H1 (cell line): Measurements from ENCODE around the gene ZNF280B.

Experiments
- CTCF ChIP-seq, 3 experiments: IDR thresholded peaks; 1 replicate in 2 of 3; 2 replicates in 1 of 3; pipeline versions ENCODE4 v1.5.1 to v1.6.1; 2011; ENCODE audit warnings: low read length in 3 of 3, mild to moderate bottlenecking in 3 of 3, inconsistent platforms in 2 of 3, low read depth in 1 of 3, moderate library complexity in 1 of 3; ENCODE audit not compliant: insufficient read depth in 1 of 3; ENCODE audit errors: control extremely low read depth in 1 of 3
- POLR2A ChIP-seq, 2 experiments: IDR thresholded peaks; 1 replicate in 1 of 2; 2 replicates in 1 of 2; pipeline ENCODE4 v1.6.1; 2011; ENCODE audit warnings: low read depth in 2 of 2, low read length in 2 of 2, mild to moderate bottlenecking in 2 of 2; ENCODE audit errors: control extremely low read depth in 1 of 2
- RAD21 ChIP-seq, 2 experiments: IDR thresholded peaks in 1 of 2; conservative IDR thresholded peaks in 1 of 2; 2 replicates each; pipeline ENCODE4 v1.6.1; 2011; ENCODE audit warnings: low read depth in 2 of 2, low read length in 2 of 2, improper control_type of control experiment in 1 of 2, inconsistent platforms in 1 of 2, mild to moderate bottlenecking in 1 of 2, moderate library complexity in 1 of 2
- SIRT6 ChIP-seq: IDR thresholded peaks from one replicate; pipeline ENCODE4 v1.7.1; 2012; ENCODE audit warnings: low read length, inconsistent platforms
- TBP ChIP-seq: IDR thresholded peaks from 2 replicates; pipeline ENCODE4 v1.6.1; 2011; ENCODE audit warnings: low read depth, low read length, improper control_type of control experiment
- TCF12 ChIP-seq: IDR thresholded peaks from 2 replicates; pipeline ENCODE4 v1.6.1; 2011; ENCODE audit warnings: low read depth, mild to moderate bottlenecking, low read length

- TF ChIP-seq TBP (no peak), CTCF (IDR thresholded peaks at IDR 0.05; ENCODE audit: control extremely low read depth in 1 of 3, insufficient read depth in 1 of 3, low read depth in 1 of 3, low read length in 3 of 3) (peak; percentile 15 to 85 (median 66)), RAD21 (IDR thresholded peaks at IDR 0.05 in 1 of 2, conservative IDR thresholded peaks at IDR 0.05 in 1 of 2; ENCODE audit: low read depth in 2 of 2, low read length in 2 of 2) (peak; percentile 91), SIRT6 (no peak), POLR2A (IDR thresholded peaks at IDR 0.05; ENCODE audit: control extremely low read depth in 1 of 2, low read depth in 2 of 2, low read length in 2 of 2) (no peak), TCF12 (no peak)
Observed at GRCh38 chr22:22463855-22464540, 44.5 kb downstream of the ZNF280B start.
